HG03103 (cell line): ENCODE data around the gene ZBTB39.
"Not testable (repeated sequence)": the region's sequence is repeated elsewhere in the genome, so short reads cannot be mapped to it uniquely, and the experiment has no call there.

Source experiments
- ATAC-seq: cut with Tn5 transposase; IDR thresholded peaks from one replicate; pipeline ENCODE4 v1.9.1; 2021; ENCODE audit warnings: low read depth; ENCODE audit not compliant: unreplicated experiment

The ZBTB39 gene

DNA sequence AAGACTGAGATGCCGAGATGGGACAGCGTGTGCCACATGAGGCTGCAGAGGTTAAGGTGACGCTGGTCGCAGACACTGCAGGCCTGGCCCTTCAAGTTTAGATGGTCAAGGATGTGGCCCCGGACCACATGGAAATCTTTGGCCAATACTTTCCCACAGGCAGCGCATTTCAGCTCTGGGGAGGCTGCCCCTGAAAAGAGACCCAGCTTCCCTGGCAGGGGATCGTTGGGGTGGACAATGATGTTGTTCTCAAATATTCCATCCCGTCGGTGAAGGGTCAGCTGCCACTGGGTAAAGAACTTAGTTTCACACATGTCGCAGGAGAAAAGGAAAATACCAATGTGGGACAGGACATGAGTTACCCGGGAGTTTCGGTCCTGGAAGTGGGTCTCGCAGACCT is 3.0 kb downstream of the ZBTB39 start:
- no peak for ATAC-seq

GRCh38 chr12:57001448-57001906 is 4.9 kb downstream of the ZBTB39 start:
- no peak for ATAC-seq

DNA sequence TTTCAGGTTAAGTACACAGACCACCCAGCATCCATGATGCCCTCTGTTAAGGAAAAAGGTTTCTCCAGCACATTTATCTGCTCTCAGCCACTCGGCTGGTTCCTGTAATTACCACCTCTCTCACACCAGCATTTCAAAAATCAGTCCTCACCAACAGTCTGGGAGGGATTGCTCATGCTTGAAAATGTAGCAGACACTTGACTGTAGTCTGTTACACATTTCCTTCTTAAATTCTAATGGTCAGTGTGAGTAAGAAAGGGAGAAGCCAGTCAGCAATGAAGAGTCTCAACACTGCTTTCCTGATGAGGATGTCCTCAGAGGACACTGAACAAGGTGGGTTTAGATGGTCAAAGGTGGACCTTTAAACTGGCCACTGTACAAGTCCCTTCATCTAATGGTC is 6.0 kb downstream of the ZBTB39 start:
- no peak for ATAC-seq

DNA sequence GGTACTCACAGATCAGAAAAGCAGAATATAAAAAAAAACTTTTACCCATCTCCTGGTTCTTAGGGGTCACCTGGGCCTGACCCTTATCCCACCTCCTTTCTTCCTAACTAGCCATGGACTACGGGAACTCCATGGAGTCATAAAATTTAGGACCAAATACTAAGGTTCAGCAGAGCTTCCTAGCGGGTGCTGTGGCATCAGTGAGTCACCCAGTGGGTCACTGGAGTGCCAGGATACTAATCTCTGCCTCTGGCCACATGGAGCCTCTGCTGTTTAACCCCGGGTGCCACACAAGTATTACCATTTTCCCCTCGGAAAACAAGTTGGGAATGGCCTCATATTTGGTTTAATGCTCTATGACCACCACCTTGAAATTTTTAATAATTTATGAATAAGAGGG is 6.9 kb downstream of the ZBTB39 start:
- ATAC-seq = no peak

GRCh38 chr12:56998981-56999380 is 7.4 kb downstream of the ZBTB39 start:
- ATAC-seq = peak; percentile 80

DNA sequence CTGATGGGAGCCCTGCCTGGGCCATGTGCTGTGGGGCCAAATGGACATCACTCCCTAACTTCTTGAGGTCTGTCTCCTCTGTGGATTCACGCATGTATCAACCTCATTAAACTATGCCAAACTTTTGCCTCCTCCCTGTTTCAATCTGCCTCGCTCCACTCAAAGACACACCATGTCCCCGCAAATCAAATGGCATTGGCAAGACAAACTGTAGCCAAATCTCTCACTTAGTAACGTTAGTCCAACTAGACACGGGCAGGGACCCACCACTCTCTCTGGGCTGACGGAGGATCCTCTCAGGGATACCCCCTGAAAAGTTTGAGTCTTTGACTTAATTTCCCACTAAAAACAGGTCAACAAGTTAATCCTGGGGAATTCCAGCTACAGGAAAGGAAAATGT is 8.0 kb downstream of the ZBTB39 start:
- no peak for ATAC-seq

DNA sequence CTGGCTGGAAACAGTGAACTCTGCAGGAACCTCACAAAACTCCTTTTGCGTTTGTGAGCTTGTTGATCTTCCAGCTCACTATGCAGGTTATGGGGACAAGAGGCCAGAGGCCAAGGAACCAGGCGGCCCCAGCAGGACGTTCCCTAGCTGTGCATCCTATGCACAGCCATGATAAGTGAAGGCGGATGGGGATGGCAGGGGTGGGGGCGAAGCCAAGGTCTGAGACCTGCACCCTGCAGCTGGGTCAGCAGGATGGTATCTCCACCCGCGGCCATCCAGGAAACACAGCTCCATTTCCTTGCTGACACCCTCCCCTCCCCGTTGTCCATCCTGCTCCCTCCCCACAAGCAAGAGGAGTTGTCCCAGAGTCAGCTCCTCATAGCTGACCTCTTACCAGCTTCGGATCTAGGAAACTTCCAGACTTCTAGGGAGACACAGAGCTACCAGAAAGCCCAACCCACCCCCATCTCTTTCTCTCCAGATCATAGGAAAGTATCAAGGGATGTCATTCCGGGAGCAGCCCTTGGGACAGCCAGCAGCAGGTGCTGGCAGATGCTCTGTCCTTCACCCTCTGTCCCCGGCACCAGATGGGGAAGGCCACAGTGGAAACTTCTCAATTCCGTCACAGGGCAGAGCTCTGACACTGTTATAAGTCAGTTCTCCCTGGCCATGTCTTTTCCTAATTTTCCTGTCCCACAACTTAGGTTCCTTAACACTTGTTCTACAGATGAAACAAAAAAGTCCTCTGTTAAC is 9.4 kb downstream of the ZBTB39 start:
- no peak for ATAC-seq

- no peak for ATAC-seq
Observed at GRCh38 chr12:56995930-56996496, 10.3 kb downstream of the ZBTB39 start.

DNA sequence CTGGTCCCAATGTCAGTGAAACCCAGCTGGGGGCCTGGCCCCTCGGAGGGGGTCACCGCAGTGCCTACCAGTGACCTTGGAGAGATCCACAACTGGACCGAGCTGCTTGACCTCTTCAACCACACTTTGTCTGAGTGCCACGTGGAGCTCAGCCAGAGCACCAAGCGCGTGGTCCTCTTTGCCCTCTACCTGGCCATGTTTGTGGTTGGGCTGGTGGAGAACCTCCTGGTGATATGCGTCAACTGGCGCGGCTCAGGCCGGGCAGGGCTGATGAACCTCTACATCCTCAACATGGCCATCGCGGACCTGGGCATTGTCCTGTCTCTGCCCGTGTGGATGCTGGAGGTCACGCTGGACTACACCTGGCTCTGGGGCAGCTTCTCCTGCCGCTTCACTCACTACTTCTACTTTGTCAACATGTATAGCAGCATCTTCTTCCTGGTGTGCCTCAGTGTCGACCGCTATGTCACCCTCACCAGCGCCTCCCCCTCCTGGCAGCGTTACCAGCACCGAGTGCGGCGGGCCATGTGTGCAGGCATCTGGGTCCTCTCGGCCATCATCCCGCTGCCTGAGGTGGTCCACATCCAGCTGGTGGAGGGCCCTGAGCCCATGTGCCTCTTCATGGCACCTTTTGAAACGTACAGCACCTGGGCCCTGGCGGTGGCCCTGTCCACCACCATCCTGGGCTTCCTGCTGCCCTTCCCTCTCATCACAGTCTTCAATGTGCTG is 11.0 kb downstream of the ZBTB39 start:
- no peak for ATAC-seq

GRCh38 chr12:56994231-56994746 is 12.1 kb downstream of the ZBTB39 start:
- ATAC-seq = no peak

DNA sequence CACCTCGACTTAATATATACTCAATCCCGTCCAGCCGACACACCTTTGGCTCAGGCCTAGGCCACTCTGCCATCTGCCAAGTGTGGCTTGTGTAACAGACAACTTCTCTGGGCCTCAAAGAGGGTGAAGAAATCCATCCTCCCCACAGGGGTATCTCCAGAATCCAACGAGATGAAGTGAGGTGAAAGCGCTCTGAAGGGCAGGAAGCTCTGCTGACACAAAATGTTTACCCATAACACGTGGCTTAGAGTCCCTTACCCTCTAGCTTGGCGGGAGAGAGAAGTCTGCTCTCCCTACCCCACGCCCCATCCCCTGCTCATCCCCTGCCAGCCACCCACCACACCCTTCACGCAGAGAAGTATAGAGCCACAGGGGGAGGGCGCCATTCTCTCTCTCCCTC is 13.0 kb downstream of the ZBTB39 start:
- ATAC-seq = no peak

GRCh38 chr12:56991319-56992246 is 14.8 kb downstream of the ZBTB39 start:
- no peak for ATAC-seq

DNA sequence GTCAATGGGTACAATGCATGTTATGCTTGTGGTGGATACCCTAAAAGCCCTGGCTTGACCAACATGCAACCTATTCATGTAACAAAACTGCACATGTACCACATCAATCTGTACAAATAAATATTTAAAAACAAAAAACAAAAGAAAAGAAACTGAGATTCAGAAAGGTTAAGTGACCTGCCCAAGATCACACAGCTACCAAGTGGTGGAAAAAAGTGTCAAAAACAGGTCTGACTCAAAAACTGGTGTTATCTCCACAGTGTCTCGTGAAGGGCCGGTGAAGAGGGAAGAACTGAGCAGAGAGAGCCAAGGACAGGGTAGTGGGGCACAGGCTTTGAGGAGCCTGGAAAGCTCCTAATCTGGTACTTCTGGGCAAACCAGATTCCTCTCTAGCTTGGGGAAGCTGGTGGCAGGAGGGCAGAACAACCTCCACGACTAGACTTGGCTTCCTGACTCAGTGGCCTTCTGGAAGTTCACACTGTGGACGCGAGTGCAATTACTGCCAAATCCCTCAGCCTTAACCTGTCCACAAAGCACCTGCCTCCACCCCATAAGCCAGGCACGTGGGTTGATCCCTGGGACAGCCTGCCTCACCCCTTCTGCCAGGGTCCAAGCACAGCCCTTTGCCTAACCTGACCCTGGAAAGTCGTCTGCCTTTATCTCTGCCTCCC is 15.6 kb downstream of the ZBTB39 start:
- ATAC-seq = no peak

- no peak for ATAC-seq
Observed at GRCh38 chr12:56989861-56990610, 16.3 kb downstream of the ZBTB39 start.

- ATAC-seq = no peak
Observed at GRCh38 chr12:56988207-56988739, 18.1 kb downstream of the ZBTB39 start.

- ATAC-seq = no peak
Observed at GRCh38 chr12:56987551-56988053, 18.7 kb downstream of the ZBTB39 start.

DNA sequence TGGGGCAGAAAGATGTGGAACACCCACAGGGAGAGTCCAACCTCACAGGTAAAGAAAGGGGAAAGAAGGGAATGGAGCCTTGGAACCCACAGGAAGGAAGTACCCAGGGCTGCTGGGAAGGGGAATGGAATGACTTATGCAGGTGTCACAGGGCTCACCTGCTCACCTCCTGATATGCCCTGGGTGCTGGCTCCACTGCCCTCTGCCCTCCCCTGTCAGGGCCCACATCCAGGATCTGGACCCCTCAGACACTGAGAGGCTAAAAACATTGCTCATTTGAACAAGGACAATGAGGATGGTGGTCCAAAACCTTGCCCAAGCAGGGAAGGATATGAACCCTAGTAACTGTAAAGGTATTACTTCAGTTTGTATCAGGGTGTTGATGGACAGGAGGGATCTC is 19.3 kb downstream of the ZBTB39 start:
- no peak for ATAC-seq

- not testable (repeated sequence) for ATAC-seq
Observed at GRCh38 chr12:56985714-56986113, 20.6 kb downstream of the ZBTB39 start.

- ATAC-seq = no peak
Observed at GRCh38 chr12:56983386-56983785, 23.0 kb downstream of the ZBTB39 start.
